OCI-LY7 (cell line): ENCODE measurements around the gene ZIC4. TPM values are rescaled to one million over a fixed set of nuclear protein-coding genes. Genes with fewer than 3 reads are reported as not detected.

Experiments used
- BruUV-seq: library from RNA; stranded (reverse); fragments of 400-500 nt; replicated peaks from 2 replicates; lab custom pipeline; 2021; lab: Mats Ljungman, UMichigan
- CTCF ChIA-PET: fragments of 300-600 bp; sonication (Branson Sonifier 250); formaldehyde crosslinking; loops from one replicate; lab custom pipeline; 2022; ENCODE audit warnings: antibody characterized with exemption; ENCODE audit not compliant: unreplicated experiment; lab: Charles Lee
- POLR2A ChIA-PET: fragments of 300-600 bp; sonication (Branson Sonifier 250); formaldehyde crosslinking; loops from one replicate; lab custom pipeline; 2022; ENCODE audit warnings: antibody characterized with exemption; lab: Charles Lee
- DNase-seq: peaks from one replicate; pipeline ENCODE4 v3.0.0-alpha.2; 2015; ENCODE audit warnings: low spot score
- H2AFZ ChIP-seq: fragments of 200-600 bp; sonication (generic), shearing (Covaris generic); 2 replicates; pipeline ENCODE4 v1.6.1; 2014; ENCODE audit warnings: mild to moderate bottlenecking, antibody characterized with exemption, low read length, moderate library complexity
- H3K27ac ChIP-seq: fragments of 200-600 bp; sonication (generic); 2 replicates; pipeline ENCODE4 v1.5.1; 2014; ENCODE audit warnings: mixed run types, low read depth, mild to moderate bottlenecking, moderate library complexity, low read length, inconsistent platforms; ENCODE audit not compliant: poor library complexity, severe bottlenecking
- H3K36me3 ChIP-seq: fragments of 200-600 bp; sonication (generic); 2 replicates; pipeline ENCODE4 v1.6.1; 2014; ENCODE audit warnings: mild to moderate bottlenecking, antibody characterized with exemption, low read length, moderate library complexity, mixed read lengths; ENCODE audit not compliant: insufficient read depth
- H3K4me1 ChIP-seq: fragments of 200-600 bp; sonication (generic); 2 replicates; pipeline ENCODE4 v1.5.1; 2014; ENCODE audit warnings: mild to moderate bottlenecking, low read length; ENCODE audit not compliant: insufficient read depth, poor library complexity, severe bottlenecking
- H3K4me2 ChIP-seq: fragments of 200-600 bp; sonication (generic); 2 replicates; pipeline ENCODE4 v1.6.1; 2014; ENCODE audit warnings: mild to moderate bottlenecking, low read length
- H3K4me3 ChIP-seq: fragments of 200-600 bp; sonication (generic); 2 replicates; pipeline ENCODE4 v1.5.1; 2014; ENCODE audit warnings: mild to moderate bottlenecking, low read depth, low read length; ENCODE audit not compliant: poor library complexity, severe bottlenecking
- H3K79me2 ChIP-seq: fragments of 200-600 bp; sonication (generic); 2 replicates; pipeline ENCODE4 v1.6.1; 2016; ENCODE audit warnings: low read depth, mild to moderate bottlenecking, low read length, moderate library complexity, mixed read lengths; ENCODE audit not compliant: insufficient read depth
- H3K9me2 ChIP-seq: fragments of 200-600 bp; sonication (generic); 2 replicates; pipeline ENCODE4 v1.6.1; 2016; ENCODE audit warnings: mild to moderate bottlenecking, low read length, mixed read lengths; ENCODE audit not compliant: insufficient read depth
- H3K9me3 ChIP-seq: fragments of 200-600 bp; sonication (generic); 2 replicates; pipeline ENCODE4 v1.6.1; 2014; ENCODE audit warnings: mild to moderate bottlenecking, mixed run types, low read length, mixed read lengths
- H4K20me1 ChIP-seq: fragments of 200-600 bp; sonication (generic); 2 replicates; pipeline ENCODE4 v1.6.1; 2014; ENCODE audit warnings: mild to moderate bottlenecking, antibody characterized with exemption, low read length, moderate library complexity, mixed read lengths; ENCODE audit not compliant: insufficient read depth
- EZH2phosphoT487 ChIP-seq: fragments of 200-600 bp; sonication (generic); IDR thresholded peaks from 2 replicates; pipeline ENCODE4 v1.6.1; 2018; ENCODE audit warnings: low read depth, borderline replicate concordance, mild to moderate bottlenecking, mixed run types, antibody characterized with exemption, low read length, moderate library complexity, mixed read lengths
- intact Hi-C: fragments of 100-400 bp; cut with micrococcal nuclease; formaldehyde crosslinking; loops from one replicate; pipeline ENCODE4 v1.10.0; 2022; ENCODE audit not compliant: unreplicated experiment
- total RNA-seq, 2 experiments: library from RNA; depleted of rRNA in 1 of 2; stranded (reverse); fragments of >200 nt in 1 of 2; shearing (Covaris generic) in 1 of 2; gene quantifications; 2 replicates each; pipeline ENCODE4 v1.2.3, GENCODE V29; 2014 to 2022
- TF ChIP-seq, protein P1 (sequence below): fragments of 200-600 bp; sonication (generic); conservative IDR thresholded peaks from 2 replicates; pipeline ENCODE4 v1.5.1; 2014; ENCODE audit warnings: mild to moderate bottlenecking, antibody characterized with exemption, low read length, moderate library complexity, mixed read lengths

ZIC4 gene
- total RNA-seq, 2 experiments from 2014 or later: not detected

DNA sequence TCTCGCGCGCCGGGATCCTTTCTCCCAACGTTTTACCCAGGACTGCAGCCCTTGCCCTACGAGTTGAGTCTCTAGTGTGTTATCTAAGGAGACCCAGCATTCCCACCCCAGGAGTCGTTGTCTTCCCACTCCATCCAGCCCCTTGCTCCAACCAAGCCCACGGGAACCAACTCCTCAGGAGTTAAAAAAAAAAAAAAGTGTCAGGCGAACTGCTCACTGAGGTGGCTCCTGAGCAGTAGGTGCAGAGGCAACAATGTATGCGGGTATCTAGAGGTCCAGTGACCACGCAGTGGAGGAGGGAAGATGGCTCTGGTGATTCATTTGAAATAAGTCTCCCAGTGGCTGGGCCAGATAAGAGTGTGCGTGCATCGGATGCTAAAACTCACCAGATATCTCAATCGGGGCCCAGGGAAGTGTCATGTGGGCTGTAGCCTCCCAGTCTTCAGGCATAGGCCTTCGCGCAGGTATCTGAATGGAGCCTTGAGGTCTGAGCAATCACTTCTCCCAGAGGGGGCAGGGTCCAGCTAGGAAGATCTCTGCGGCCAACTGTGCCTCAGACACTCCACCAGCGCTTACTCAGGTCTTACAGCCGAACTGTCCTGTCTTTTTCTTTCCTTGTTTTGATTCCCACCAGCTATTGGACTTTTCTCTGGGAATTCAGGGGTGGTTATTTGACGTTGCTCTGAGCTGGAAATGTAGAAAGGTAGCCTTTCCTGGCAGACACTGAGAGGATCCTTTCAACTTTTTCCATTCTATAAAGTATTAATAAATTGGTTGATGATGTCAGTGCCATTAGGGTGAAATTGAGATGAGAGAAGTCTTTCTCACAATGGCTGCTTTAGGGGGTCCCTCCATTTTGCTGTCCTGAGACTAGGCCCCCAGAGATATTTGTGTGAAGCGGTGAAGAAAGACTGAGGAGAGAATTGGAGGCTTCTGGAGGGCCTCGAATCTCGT lies 21.0 kb downstream of the ZIC4 start:
- Histone ChIP-seq H2AFZ (no peak overlapping the region), H3K4me1 (no peaks in the 10 kb centered on the region), H4K20me1 (no peaks in the 10 kb centered on the region), H3K4me3 (no peak overlapping the region), H3K9me2 (no peaks in the 10 kb centered on the region), H3K9me3 (no peaks in the 10 kb centered on the region), H3K4me2 (no peak overlapping the region), H3K27ac (no peak overlapping the region), H3K79me2 (no peaks in the 10 kb centered on the region), H3K36me3 (no peaks in the 10 kb centered on the region)
- ChIA-PET CTCF (no interaction called here), POLR2A (no interaction called here)
- no peak for TF ChIP-seq EZH2phosphoT487
- TF ChIP-seq, protein P1, sequence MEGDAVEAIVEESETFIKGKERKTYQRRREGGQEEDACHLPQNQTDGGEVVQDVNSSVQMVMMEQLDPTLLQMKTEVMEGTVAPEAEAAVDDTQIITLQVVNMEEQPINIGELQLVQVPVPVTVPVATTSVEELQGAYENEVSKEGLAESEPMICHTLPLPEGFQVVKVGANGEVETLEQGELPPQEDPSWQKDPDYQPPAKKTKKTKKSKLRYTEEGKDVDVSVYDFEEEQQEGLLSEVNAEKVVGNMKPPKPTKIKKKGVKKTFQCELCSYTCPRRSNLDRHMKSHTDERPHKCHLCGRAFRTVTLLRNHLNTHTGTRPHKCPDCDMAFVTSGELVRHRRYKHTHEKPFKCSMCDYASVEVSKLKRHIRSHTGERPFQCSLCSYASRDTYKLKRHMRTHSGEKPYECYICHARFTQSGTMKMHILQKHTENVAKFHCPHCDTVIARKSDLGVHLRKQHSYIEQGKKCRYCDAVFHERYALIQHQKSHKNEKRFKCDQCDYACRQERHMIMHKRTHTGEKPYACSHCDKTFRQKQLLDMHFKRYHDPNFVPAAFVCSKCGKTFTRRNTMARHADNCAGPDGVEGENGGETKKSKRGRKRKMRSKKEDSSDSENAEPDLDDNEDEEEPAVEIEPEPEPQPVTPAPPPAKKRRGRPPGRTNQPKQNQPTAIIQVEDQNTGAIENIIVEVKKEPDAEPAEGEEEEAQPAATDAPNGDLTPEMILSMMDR: no peak
- BruUV-seq: no TSS peak
- no peak for DNase-seq
- intact Hi-C loops: no loop called here

DNA sequence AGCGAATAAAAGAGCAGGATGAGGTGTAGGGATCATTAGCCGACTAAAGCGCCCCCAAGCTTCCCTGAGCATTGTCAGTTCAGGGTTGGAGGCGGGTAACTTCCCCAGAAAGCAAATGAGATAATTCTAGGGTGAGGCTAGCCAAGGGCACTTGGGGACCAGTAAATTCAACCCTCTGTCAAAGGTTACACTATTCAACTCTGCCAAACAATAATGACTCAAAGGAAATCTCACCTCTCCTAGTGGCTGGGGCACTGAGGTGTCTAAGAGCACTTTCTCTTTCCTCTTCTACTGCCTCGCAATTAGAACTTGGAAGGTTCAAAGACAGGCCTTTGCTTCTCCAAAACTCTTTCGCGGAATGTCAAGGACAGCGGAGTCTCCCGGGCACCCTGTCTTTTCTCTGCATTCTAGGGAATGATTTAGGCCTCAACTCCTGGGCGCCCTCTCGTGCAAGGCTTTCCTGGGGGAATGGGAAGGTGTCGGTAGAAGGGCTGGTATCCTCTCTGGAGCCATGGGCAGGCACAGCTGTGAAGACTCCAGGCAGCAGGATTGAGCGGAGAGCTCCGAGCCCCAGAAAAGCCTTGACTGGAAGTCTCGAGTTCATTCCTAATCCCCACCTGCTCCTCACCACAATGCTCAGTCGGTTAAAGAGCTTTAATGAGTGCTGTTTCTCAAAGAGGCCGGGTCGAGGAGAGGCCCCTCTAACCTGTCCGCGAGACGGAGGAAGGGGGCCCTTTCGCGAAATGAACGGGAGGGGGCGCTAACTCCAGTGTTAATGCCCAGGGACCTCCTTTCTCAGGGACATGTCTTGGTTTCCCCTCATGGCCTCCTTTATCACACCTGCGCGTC lies 21.9 kb downstream of the ZIC4 start:
- no peak overlapping the region for H3K4me2 ChIP-seq
- no peak overlapping the region for H2AFZ ChIP-seq
- no peak for TF ChIP-seq EZH2phosphoT487
- H3K27ac ChIP-seq: no peak overlapping the region
- intact Hi-C loops: no loop called here
- CTCF ChIA-PET: no interaction called here
- H3K9me2 ChIP-seq: no peaks in the 10 kb centered on the region
- DNase-seq: no peak
- BruUV-seq: no TSS peak
- H3K4me3 ChIP-seq: no peak overlapping the region
- no peaks in the 10 kb centered on the region for H3K4me1 ChIP-seq
- no peaks in the 10 kb centered on the region for H3K36me3 ChIP-seq
- POLR2A ChIA-PET: no interaction called here
- no peaks in the 10 kb centered on the region for H3K79me2 ChIP-seq
- no peaks in the 10 kb centered on the region for H4K20me1 ChIP-seq
- H3K9me3 ChIP-seq: no peaks in the 10 kb centered on the region

DNA sequence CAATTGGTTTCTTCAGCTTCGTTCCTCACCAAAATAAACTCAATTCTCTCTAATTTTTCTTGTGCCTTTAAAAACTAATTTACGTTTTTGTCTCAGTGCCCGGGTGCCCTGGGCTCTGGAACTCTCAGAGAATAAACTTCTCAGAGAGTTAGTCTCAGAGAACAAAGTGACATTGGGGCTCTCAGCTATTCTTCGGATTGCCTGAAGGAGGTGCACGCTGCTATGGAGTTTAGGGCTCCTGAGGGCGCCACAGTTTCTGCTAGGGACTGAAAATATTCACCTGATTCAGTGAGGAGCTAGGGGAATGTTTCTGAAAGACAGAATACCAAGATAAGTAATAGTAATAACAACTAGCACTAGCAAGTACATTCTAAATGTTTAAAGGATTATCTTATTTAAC lies 22.7 kb downstream of the ZIC4 start:
- H3K36me3 ChIP-seq: no peaks in the 10 kb centered on the region
- no peak overlapping the region for H2AFZ ChIP-seq
- POLR2A ChIA-PET: no interaction called here
- H3K4me3 ChIP-seq: no peak overlapping the region
- BruUV-seq: no TSS peak
- H3K27ac ChIP-seq: no peak overlapping the region
- H3K4me1 ChIP-seq: no peaks in the 10 kb centered on the region
- intact Hi-C loops: no loop called here
- CTCF ChIA-PET: no interaction called here
- no peaks in the 10 kb centered on the region for H3K9me2 ChIP-seq
- TF ChIP-seq EZH2phosphoT487: no peak
- TF ChIP-seq, protein P1: peak; percentile 54
- no peaks in the 10 kb centered on the region for H4K20me1 ChIP-seq
- no peak overlapping the region for H3K4me2 ChIP-seq
- no peaks in the 10 kb centered on the region for H3K9me3 ChIP-seq
- H3K79me2 ChIP-seq: no peaks in the 10 kb centered on the region
- DNase-seq: no peak
